GM12873 (cell line): Measurements from ENCODE around the gene OTP.

Experiments
- CTCF ChIP-seq: IDR thresholded peaks from 2 replicates; pipeline ENCODE4 v1.5.1; 2012; ENCODE audit warnings: low read depth, mild to moderate bottlenecking, moderate library complexity, low read length, control low read depth; ENCODE audit not compliant: insufficient read depth; ENCODE audit errors: missing control alignments

Gene OTP

GRCh38 chr5:77643654-77644370 lies 5.3 kb upstream of the OTP start:
- no peak for TF ChIP-seq CTCF

- TF ChIP-seq CTCF = no peak
Measured at GRCh38 chr5:77642738-77643653, 4.5 kb upstream of the OTP start.

GRCh38 chr5:77641963-77642737 lies 3.6 kb upstream of the OTP start:
- TF ChIP-seq CTCF = no peak

GRCh38 chr5:77641397-77641943 lies 3.0 kb upstream of the OTP start:
- TF ChIP-seq CTCF = no peak

GRCh38 chr5:77640589-77641396 lies 2.3 kb upstream of the OTP start:
- TF ChIP-seq CTCF = no peak

- no peak for TF ChIP-seq CTCF
Measured at GRCh38 chr5:77638763-77639671, 504 bp upstream of the OTP start.
